Measurements from ENCODE around the gene USP31.

DNA sequence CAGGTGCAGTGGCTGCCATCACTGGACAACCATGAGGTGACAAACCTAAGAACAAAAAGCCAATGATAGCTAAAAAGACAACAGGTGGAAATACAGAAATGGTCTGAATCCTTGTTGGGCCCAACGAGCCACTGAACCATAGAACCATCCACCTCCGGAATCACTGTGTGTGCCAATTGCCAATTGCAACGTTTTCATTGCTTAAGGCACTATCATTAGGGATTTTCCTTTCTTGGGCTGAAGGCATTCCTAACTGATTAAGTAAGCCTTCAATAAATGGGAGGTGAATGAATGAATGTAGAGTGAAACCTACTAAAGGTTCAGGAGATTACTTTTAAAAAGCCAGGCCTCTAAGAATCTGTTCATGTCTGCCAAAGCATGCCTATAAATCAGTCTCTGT lies 3.6 kb downstream of the USP31 start:
- TF ChIP-seq POLR2A (IDR thresholded peaks at IDR 0.05): no peak
- TF ChIP-seq, protein P1, sequence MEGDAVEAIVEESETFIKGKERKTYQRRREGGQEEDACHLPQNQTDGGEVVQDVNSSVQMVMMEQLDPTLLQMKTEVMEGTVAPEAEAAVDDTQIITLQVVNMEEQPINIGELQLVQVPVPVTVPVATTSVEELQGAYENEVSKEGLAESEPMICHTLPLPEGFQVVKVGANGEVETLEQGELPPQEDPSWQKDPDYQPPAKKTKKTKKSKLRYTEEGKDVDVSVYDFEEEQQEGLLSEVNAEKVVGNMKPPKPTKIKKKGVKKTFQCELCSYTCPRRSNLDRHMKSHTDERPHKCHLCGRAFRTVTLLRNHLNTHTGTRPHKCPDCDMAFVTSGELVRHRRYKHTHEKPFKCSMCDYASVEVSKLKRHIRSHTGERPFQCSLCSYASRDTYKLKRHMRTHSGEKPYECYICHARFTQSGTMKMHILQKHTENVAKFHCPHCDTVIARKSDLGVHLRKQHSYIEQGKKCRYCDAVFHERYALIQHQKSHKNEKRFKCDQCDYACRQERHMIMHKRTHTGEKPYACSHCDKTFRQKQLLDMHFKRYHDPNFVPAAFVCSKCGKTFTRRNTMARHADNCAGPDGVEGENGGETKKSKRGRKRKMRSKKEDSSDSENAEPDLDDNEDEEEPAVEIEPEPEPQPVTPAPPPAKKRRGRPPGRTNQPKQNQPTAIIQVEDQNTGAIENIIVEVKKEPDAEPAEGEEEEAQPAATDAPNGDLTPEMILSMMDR (IDR thresholded peaks at IDR 0.05): no peak

All from right lobe of liver (tissue), 4 donors.